SW480 (cell line): Measurements from ENCODE around the gene TM9SF4.
"Not testable (repeated sequence)": the region's sequence is repeated elsewhere in the genome, so short reads cannot be mapped to it uniquely, and the experiment has no call there.

Experiments
- DNase-seq: peaks from one replicate; pipeline ENCODE4 v3.0.0-alpha.2; 2016; ENCODE audit warnings: low spot score

TM9SF4 gene

GRCh38 chr20:32091888-32092346 lies 17.6 kb upstream of the TM9SF4 start:
- DNase-seq: peak; percentile 87

DNA sequence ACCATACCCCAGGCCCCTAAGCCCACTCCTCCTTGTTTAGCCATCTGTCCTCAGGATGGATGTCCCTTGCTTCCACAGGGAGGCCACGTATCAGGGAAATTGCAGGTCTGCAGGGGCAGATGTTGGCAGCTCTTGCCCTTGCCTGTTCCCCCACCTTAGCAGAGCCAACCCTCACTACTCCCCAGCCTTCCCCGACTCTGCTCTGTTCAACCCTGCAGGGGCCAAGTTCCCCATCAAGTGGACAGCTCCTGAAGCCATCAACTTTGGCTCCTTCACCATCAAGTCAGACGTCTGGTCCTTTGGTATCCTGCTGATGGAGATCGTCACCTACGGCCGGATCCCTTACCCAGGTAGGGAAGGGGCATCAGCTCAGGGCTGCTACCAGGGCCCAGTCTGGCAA lies 10.7 kb upstream of the TM9SF4 start:
- DNase-seq: no peak

GRCh38 chr20:32108814-32109391 lies 611 bp upstream of the TM9SF4 start:
- DNase-seq: no peak

DNA sequence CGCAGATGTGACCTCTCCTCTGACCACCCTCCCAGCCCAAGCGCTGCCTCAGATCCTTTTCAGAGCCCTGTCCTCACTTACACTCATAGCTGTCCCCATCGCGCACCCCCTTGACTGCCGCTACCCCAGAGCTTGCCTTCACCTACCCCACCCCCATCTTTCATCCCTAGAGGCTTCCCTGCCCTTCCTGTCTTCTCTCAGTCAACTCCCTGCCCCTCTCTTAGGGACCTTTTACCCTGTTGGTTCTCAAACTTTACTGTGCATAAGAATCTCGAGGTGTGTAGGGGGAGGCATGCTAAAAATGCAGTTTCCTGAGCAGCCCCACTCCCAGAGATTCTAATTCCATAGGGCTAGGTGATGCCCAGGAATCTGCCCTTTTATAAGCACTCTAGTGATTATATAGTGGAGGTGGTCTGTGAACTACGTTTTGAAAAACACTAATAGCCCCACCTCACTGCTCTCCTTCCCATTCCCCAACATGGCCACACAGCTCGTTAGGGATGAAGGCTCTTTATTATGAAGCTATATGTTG lies 725 bp downstream of the TM9SF4 start:
- peak; percentile 43 for DNase-seq

DNA sequence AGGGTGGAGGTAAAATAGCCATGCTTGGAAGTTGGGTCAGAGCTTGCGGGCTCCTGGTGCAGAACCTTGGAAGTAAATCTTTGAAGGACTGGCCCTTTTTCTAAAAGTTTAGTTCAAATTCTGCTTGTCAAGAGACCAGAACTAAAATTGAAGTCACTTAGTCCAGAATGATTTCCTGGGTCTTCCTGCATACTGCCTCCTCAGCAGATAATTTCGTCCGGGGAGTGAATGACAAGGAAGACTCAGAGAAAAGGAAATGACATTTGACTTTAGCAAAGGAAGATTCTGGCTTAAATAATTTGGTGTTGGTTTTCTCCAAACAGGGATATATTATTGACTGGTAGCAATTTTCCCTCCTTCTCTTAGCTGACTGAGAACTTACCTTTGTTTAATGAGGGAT lies 1.2 kb downstream of the TM9SF4 start:
- DNase-seq: no peak

GRCh38 chr20:32111156-32111686 lies 1.7 kb downstream of the TM9SF4 start:
- DNase-seq: no peak

GRCh38 chr20:32111753-32112152 lies 2.2 kb downstream of the TM9SF4 start:
- no peak for DNase-seq

DNA sequence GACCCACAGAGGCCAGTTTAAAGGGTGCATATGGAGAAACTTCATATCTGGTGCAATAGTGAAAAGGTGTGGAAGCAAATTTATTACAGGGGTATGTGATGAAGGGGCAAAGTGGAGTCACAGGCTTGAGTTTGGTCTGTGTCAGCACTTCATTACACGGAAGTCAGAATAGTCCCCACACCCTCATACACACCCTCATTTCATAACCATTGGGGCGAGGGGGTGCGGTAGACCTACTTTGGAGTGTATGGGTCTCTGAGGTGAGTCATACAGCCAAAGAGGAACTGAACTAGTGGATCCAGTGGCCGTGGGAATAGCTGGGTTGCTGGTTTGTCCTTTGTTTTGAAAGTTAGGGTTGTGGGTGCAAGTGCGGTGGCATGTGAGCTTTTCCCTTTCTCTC lies 3.3 kb downstream of the TM9SF4 start:
- peak; percentile 75 for DNase-seq

DNA sequence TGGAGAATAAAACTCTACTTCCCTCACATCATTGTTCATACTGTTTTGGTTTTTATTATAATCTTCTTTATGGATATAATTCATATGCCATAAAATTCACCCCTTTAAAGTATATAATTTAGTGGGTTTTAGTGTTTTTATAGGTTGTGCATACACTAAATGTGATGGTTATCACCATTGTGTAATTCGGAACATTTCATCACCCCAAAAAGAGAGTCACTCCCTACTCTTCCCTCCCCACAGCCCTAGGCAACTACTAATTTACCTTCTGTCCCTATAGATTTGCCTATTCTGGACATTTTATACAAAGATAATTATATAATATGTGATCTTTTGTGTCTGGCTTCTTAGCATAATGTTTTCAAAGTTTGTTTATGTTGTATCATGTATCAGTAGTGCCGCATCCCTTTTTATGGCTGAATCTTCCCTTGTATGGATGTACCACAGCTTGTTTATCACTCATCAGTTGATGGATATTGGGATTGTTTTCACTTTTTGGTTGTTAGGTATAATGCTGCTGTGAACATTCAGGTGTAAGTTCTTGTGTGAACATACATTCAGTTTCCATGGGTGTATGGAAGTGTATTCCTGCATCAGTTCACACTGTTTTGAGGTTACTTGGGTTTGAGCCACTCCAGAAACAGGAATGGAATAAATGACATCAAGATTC lies 4.2 kb downstream of the TM9SF4 start:
- no peak for DNase-seq

GRCh38 chr20:32114305-32114960 lies 4.9 kb downstream of the TM9SF4 start:
- DNase-seq: no peak

DNA sequence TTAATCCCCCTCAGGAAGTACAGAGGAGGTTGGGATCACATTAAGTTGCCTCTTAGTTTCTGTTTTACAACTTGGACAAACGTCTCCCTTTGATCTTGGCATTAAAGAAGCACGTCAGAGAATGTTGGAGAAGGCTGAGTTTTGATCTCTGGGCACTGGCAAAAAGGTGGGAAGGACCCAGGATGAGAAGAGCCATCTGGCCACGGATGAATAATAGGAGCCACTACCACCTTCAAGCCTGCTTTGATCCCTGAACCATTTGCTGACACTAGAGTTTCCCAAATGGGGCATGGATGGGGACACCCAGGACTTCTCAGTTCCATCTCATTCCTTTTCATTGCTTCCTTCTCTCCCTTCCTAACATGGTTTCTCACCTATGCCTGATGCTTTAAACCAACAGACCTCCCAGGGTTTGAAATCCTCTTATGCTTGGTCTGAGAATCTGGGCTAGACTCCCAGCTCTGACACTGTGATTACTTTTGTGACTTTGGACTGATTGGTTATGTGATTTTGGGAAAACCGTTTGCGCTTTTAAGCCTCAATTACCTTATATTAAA lies 5.8 kb downstream of the TM9SF4 start:
- DNase-seq: peak; percentile 78

GRCh38 chr20:32116079-32116521 lies 6.6 kb downstream of the TM9SF4 start:
- no peak for DNase-seq

- not testable (repeated sequence) for DNase-seq
Observed at GRCh38 chr20:32116796-32117195, 7.3 kb downstream of the TM9SF4 start.

DNA sequence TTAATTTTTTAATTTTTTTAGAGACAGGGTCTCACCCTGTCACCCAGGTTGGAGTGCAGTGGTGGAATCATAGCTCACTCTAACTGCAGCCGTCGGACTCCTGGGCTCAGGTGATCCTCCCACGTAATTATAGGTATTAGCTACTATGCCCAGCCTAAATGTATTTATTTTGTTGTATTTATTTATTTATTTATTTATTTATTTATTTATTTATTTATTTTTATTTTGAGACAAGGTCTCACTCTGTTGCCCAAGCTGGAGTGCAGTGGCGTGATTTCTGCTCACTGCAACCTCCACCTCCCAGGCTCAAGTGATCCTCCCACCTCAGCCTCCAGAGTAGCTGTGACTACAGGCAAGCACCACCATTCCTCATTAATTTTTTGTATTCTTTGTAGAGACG lies 8.9 kb downstream of the TM9SF4 start:
- DNase-seq: not testable (repeated sequence)

- DNase-seq: no peak
Observed at GRCh38 chr20:32119734-32120133, 10.2 kb downstream of the TM9SF4 start.

- not testable (repeated sequence) for DNase-seq
Observed at GRCh38 chr20:32121908-32122307, 12.4 kb downstream of the TM9SF4 start.

GRCh38 chr20:32123088-32123487 lies 13.6 kb downstream of the TM9SF4 start:
- no peak for DNase-seq

DNA sequence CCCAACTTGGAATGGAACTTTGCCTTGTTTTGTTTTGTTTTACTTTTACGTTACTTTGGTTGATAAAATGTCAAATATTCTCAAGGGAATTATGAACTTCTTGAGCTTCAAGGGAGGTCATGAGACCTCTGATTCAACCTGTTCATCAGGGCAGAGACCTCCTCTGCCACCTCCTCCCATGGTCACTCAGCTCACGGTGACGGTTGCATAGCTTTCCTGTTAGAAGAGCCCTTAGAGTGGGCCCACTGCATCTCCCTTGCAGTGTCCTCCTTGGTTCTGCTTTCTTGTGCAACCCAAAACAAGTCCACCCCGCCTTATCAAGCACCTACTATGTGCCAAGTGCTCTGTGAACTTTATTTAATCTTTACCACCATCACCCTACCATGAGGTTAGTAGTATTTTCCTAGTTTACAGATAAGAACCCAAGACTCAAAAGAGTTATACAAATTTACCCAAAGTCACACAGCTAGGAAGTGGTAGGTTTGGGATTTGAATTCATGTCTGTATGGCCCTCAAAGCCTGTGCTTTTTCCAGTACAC lies 15.5 kb downstream of the TM9SF4 start:
- DNase-seq: no peak

DNA sequence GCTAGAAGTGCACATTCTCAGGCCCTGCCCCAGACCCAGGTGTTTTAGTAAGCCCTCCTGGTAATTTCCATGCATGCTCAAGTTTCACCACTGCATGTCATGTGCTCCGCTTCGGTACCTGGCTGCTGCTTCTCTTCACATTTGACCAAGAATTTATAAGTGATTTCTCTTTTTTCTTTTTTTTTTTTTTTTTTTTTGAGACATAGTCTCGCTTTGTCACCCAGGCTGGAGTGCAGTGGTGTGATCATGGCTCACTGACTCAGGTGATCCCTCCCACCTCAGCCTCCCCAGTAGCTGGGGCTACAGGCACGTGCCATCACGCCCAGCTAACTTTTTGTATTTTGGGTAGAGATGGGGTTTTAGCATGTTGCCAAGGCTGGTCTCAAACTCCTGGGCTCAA lies 16.0 kb downstream of the TM9SF4 start:
- no peak for DNase-seq

- DNase-seq: no peak
Observed at GRCh38 chr20:32126919-32127318, 17.4 kb downstream of the TM9SF4 start.

DNA sequence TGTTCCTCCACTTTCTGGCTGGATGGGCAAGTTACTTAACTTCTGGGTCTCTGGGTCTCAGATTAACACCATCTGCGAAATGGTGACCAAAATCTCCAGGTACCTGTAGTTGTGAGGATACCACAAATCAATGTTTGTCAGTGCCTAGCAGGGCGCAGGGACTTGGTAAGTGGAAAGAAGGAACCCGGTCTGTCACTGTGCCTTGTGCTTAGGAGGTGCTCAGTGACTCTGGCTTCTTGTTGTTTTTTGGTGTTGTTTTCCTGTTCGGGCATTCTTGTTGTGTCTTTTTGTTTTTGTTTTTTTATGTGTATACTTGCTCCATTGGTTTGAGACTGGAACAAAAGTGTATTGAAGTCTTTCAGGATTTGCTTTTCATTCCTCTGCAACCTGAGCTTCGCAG lies 17.8 kb downstream of the TM9SF4 start:
- DNase-seq: no peak

GRCh38 chr20:32128167-32128566 lies 18.7 kb downstream of the TM9SF4 start:
- no peak for DNase-seq
